Stimulated activated CD8-positive, alpha-beta memory T cell treated with anti-CD3 and anti-CD28 coated beads, Interleukin-4, amount 100 ng/mL, for 4 hours (primary cell): ENCODE data around the gene FBXW4.

Source experiments
- DNase-seq, 2 donors: peaks; one replicate each; pipeline ENCODE4 v3.0.0-alpha.2; 2020; ENCODE audit warnings: low read depth in 2 of 2, low spot score in 1 of 2

FBXW4 gene

DNA sequence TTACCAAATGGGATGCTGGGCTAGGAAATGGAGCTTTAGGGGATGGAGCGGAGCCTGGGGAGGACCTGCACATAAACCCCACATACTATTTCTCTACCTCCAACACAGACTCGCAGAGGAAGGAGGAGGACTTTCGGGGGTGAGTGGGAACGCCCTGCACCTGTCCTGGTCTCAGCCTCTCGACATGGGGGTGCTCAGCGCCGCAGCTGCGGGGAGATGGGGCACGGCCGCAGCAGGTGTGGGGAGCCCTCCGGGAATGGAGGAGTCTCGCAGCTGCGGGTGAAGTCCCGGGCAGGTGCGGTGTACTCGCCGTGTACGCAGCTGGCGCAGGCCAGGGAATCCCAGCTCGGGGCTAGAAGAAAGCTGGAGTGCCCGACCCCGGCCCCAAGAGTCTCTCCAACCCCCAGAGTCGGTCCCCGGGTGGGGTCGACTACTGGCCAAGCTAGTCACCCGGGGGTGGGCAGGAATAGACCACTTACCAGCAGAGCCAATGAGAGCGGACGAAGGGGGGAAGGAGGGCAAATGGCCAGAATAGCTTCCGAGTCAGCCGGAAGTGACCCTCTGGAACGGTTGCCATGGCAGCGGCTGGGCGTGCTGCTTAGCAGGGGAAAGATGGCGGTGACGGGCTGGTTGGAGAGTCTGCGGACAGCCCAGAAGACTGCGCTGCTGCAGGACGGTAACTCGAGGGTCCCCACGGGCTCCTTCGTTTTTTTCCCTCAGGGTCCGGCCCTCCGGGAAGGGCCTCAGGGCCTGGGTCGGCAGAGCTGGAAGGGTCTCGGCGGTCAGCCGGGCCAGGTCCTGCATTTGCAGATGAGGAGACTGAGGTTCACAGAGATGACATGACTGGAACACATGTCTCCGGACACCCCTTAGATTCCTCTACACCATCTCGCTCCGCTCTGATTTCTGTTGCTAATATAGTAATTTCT is 107.0 kb downstream of the FBXW4 start, which contains the start of the genes DPCD and POLL:
Gene DPCD, plus strand, starts transcription at position 597 of the 929 bp plus-strand sequence. Its CDS starts 16 bp downstream, at position 613.
Gene POLL, minus strand, starts transcription at position 533 of the 929 bp plus-strand sequence. CDS start 897 bp downstream, outside the sequence.
- DNase-seq: peak; percentile 79 to 81

- no peak for DNase-seq
Observed at GRCh38 chr10:101585841-101586240, 109.1 kb downstream of the FBXW4 start.

DNA sequence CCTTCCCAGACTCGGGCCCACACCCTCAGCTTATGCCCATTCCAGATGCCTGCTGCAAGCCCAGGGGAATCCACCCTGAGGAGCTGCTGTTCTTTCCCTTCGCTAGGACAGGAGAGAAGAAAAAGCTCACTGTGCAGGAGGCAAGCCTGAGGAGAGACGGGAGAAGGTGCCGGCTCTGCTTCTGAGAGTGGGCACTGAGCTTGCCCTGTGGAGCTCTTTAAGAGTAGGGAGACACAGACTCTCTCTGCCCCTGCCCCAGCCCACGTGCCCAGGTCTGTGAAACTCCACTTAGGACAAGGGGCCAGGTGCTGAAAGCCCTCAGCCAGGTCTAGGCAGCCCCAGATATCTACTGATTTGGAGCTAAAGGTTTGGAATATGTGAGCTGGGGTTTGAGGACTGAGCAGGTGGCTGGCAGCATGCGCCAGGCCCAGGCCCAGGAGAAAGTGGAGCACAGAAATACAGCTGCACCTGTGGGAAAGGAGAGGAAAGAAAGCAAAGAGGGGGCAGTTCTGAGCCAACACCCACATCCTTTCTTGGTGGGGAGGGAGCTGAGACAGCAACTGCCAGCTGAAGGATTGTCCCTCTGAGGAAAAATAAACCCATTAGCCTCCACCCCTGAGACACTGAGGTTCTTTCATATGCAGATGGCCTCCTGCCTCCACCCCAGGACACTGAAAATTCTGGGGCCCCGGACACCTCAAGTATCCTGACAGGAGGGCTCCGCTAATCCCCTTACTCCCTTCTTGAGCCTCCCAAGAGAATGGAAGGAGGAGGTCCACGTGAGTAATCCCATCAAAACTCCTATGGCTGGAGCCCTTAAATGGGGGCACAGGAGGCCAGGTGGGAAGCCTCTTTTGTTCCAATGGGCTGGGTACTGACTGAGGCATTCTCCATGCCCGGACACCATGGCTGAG is 114.2 kb downstream of the FBXW4 start:
- DNase-seq: no peak

- no peak for DNase-seq
Observed at GRCh38 chr10:101579516-101579870, 115.5 kb downstream of the FBXW4 start.

- DNase-seq: no peak
Observed at GRCh38 chr10:101578803-101579515, 116.0 kb downstream of the FBXW4 start.

DNA sequence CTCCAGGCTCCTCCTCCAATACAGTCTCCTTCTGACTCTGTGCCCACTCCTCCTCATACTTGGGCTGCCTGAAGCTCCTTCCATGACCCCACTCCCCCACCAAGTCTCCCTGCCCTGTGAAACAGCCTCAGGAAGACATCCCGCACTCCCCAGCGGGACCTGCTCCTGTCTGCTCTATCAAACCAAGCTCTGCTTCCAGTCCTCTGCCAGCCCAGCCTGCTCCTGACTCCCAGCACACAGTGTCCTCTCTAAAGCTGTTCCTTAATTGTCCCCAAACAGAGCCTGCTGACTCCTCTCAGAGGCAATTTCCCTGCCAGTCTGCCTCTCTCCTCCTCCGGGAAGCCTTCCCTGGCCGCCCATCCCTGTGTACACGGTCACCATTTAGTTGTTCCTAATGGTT is 116.8 kb downstream of the FBXW4 start:
- no peak for DNase-seq

GRCh38 chr10:101577121-101577871 is 117.7 kb downstream of the FBXW4 start:
- no peak for DNase-seq

DNA sequence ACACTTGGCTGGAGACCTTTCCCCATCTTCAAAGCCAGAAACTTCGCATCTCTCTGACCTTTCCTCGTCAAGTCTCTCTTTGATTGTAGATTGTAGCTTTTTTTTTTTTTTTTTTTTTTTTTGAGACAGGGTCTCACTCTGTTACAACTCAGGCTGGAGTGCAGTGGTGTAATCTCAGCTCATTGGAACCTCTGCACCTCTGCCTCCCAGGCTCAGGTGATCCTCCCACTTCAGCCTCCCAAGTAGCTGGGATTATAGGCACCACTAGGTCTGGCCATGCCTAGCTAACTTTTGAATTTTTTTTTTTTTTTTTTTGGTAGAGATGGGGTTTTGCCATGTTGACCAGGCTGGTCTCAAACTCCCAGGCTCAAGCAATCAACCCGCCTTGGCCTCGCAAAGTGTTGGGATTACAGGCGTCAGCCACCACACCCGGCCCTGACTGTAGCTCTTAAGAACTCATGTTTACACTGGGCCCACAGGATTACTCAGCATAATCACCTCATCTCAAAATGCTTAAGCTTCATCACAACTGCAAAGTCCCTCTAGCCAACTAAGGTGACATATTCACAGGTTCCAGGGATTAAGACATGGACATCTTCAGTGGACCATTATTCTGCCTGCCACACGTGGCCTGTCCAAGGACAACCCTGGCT is 118.6 kb downstream of the FBXW4 start:
- no peak for DNase-seq

GRCh38 chr10:101575580-101576210 is 119.3 kb downstream of the FBXW4 start:
- DNase-seq: no peak

GRCh38 chr10:101575091-101575490 is 119.9 kb downstream of the FBXW4 start:
- DNase-seq: no peak

GRCh38 chr10:101573885-101574753 is 120.9 kb downstream of the FBXW4 start:
- no peak for DNase-seq

GRCh38 chr10:101572785-101573184 is 122.2 kb downstream of the FBXW4 start:
- no peak for DNase-seq

GRCh38 chr10:101572126-101572525 is 122.8 kb downstream of the FBXW4 start:
- DNase-seq: no peak

DNA sequence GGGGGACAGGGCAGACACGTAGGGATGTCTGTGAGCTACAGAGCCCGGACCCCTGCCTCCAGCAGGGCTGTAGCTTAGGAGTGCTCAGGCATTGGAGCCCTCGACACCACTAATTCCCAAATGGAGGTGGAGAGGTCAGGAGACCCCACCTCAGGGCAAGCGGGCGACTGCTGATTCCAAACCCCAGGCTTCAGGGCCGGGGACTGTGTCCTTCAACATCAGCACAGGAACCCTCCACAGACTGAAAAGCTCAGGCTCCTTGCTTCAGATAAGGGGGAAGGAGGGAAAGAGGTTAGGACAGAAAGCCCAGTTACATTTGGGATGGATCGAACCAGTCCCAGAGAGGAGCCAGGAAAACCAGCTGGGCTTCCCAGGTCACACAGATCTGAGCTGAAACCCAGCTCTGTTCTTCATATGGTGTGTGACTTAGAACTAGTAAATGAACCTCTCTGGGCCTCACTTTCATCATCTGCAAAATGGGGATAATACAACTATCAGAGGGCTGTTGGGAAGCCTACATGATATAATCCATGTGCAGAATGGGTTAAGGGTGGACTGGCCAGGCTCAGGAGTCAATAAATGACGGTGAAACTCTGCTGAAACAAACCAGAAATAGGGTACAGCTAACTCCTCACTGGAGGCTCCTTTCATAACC is 123.6 kb downstream of the FBXW4 start:
- no peak for DNase-seq

- DNase-seq: no peak
Observed at GRCh38 chr10:101570428-101571270, 124.3 kb downstream of the FBXW4 start.

- peak; percentile 59 to 62 for DNase-seq
Observed at GRCh38 chr10:101569622-101570427, 125.1 kb downstream of the FBXW4 start.
